Activated CD8-positive, alpha-beta T cell treated with anti-CD3 and anti-CD28 coated beads for 36 hours (primary cell): ENCODE measurements around the gene XPR1. TPM values are rescaled to one million over a fixed set of nuclear protein-coding genes. Genes with fewer than 3 reads are reported as not detected.

ENCODE experiments used
- ATAC-seq: fragments of 200-7000 bp; cut with Tn5 transposase; one replicate; pipeline ENCODE4 v1.10.0; 2021; ENCODE audit warnings: mild to moderate bottlenecking, moderate library complexity
- CTCF ChIA-PET: fragments of 350-600 bp; sonication (Branson Sonifier 250); formaldehyde crosslinking; loops from one replicate; lab custom pipeline; 2021; ENCODE audit warnings: antibody characterized with exemption; lab: Charles Lee
- POLR2A ChIA-PET: fragments of 350-600 bp; sonication (Branson Sonifier 250); formaldehyde crosslinking; loops from one replicate; lab custom pipeline; 2021; ENCODE audit warnings: antibody characterized with exemption; lab: Charles Lee
- DNase-seq: peaks from one replicate; pipeline ENCODE4 v3.0.0-alpha.2; 2020
- H3K27ac Mint-ChIP-seq: one replicate; pipeline ENCODE4 v1.8.0; 2021; ENCODE audit warnings: mild to moderate bottlenecking, mixed read lengths
- H3K27me3 Mint-ChIP-seq: one replicate; pipeline ENCODE4 v1.8.0; 2021; ENCODE audit warnings: mixed read lengths
- H3K36me3 Mint-ChIP-seq: one replicate; pipeline ENCODE4 v1.8.0; 2021; ENCODE audit warnings: low read depth, mixed read lengths
- H3K4me1 Mint-ChIP-seq: one replicate; pipeline ENCODE4 v1.8.0; 2021; ENCODE audit warnings: low read depth, mixed read lengths
- H3K4me3 Mint-ChIP-seq: one replicate; pipeline ENCODE4 v1.8.0; 2021; ENCODE audit warnings: mild to moderate bottlenecking, moderate library complexity, mixed read lengths
- H3K9me3 Mint-ChIP-seq: one replicate; pipeline ENCODE4 v1.8.0; 2021; ENCODE audit warnings: mixed read lengths
- CTCF ChIP-seq: fragments of 200-600 bp; IDR thresholded peaks from one replicate; pipeline ENCODE4 v1.8.0; 2022; ENCODE audit warnings: antibody characterized with exemption, mild to moderate bottlenecking
- intact Hi-C: fragments of 100-400 bp; cut with micrococcal nuclease; formaldehyde crosslinking; loops from one replicate; pipeline ENCODE4 v1.10.0; 2022
- total RNA-seq, 2 experiments: library from RNA; stranded (reverse); gene quantifications; one replicate each; pipeline ENCODE4 v1.2.3, GENCODE V29; 2021

XPR1 gene
- total RNA-seq, 2 experiments from 2014 or later = 12.8 to 14.4 TPM

GRCh38 chr1:180907313-180908055 lies 275.7 kb downstream of the XPR1 start:
- ATAC-seq = no peak
- DNase-seq = no peak
- CTCF ChIA-PET = interaction anchor here (1.4 kb wide), 1 partner anchor 26 kb away, joined by 3 read pairs; no protein-coding TSS in a partner anchor
- no peak for TF ChIP-seq CTCF
- Mint-ChIP-seq H3K4me3 (no peak overlapping the region), H3K9me3 (peaks cover 2% of the 10 kb centered on the region), H3K27ac (no peak overlapping the region), H3K4me1 (peaks cover 2% of the 10 kb centered on the region), H3K36me3 (no peaks in the 10 kb centered on the region), H3K27me3 (peaks cover 20% of the 10 kb centered on the region)
- intact Hi-C loops = no loop called here
- POLR2A ChIA-PET = no interaction called here

GRCh38 chr1:180908074-180908765 lies 276.4 kb downstream of the XPR1 start:
- H3K36me3 Mint-ChIP-seq = no peaks in the 10 kb centered on the region
- no peak overlapping the region for H3K4me3 Mint-ChIP-seq
- ChIA-PET CTCF (interaction anchor here (0.9 to 1.4 kb wide), 2 partner anchors 27 to 258 kb away, joined by 3 read pairs; no protein-coding TSS in a partner anchor), POLR2A (no interaction called here)
- intact Hi-C loops = no loop called here
- peaks cover 2% of the 10 kb centered on the region for H3K4me1 Mint-ChIP-seq
- DNase-seq (no peak), ATAC-seq (no peak)
- no peak overlapping the region for H3K27ac Mint-ChIP-seq
- H3K27me3 Mint-ChIP-seq = peaks cover 20% of the 10 kb centered on the region
- no peak for TF ChIP-seq CTCF
- peaks cover 2% of the 10 kb centered on the region for H3K9me3 Mint-ChIP-seq

GRCh38 chr1:180909005-180909414 lies 277.2 kb downstream of the XPR1 start:
- no peak for TF ChIP-seq CTCF
- POLR2A ChIA-PET = no interaction called here
- DNase-seq = no peak

GRCh38 chr1:180909462-180909976 lies 277.7 kb downstream of the XPR1 start:
- H3K4me3 Mint-ChIP-seq = no peak overlapping the region
- TF ChIP-seq CTCF = no peak
- no peaks in the 10 kb centered on the region for H3K36me3 Mint-ChIP-seq
- peaks cover 32% of the 10 kb centered on the region for H3K27me3 Mint-ChIP-seq
- no peak overlapping the region for H3K27ac Mint-ChIP-seq
- no peak for DNase-seq
- peaks cover 2% of the 10 kb centered on the region for H3K4me1 Mint-ChIP-seq
- peaks cover 1% of the 10 kb centered on the region for H3K9me3 Mint-ChIP-seq
- no peak for ATAC-seq
- CTCF ChIA-PET = interaction anchor here (1.0 to 1.1 kb wide), 2 partner anchors 28 to 393 kb away, joined by 3 read pairs; no protein-coding TSS in a partner anchor
- POLR2A ChIA-PET = no interaction called here
- intact Hi-C loops = no loop called here

More at GRCh38 chr1:180909005-180909414, 277.2 kb downstream of the XPR1 start:
- CTCF ChIA-PET = interaction anchor here (0.9 to 1.1 kb wide), 3 partner anchors 28 to 392 kb away, joined by 3 read pairs; no protein-coding TSS in a partner anchor
- peaks cover 2% of the 10 kb centered on the region for H3K4me1 Mint-ChIP-seq
- ATAC-seq = no peak
- H3K36me3 Mint-ChIP-seq = no peaks in the 10 kb centered on the region
- intact Hi-C loops = no loop called here
- H3K4me3 Mint-ChIP-seq = no peak overlapping the region
- peaks cover 2% of the 10 kb centered on the region for H3K9me3 Mint-ChIP-seq
- H3K27ac Mint-ChIP-seq = no peak overlapping the region
- peaks cover 27% of the 10 kb centered on the region for H3K27me3 Mint-ChIP-seq
